Choroid plexus epithelial cell (primary cell): ENCODE results near the gene STRIT1.
A peak's percentile ranks its signal among the peaks of the same experiment; 100 is the strongest.
"Not testable (repeated sequence)": the region's sequence is repeated elsewhere in the genome, so short reads cannot be mapped to it uniquely, and the experiment has no call there.

Source experiments
- DNase-seq: peaks from one replicate; pipeline ENCODE4 v3.0.0-alpha.2; 2010; ENCODE audit warnings: low read depth
- H3K4me3 ChIP-seq: 2 replicates; pipeline ENCODE4 v1.5.1; 2011; ENCODE audit warnings: low read depth, mild to moderate bottlenecking, control low read depth, low read length, moderate library complexity
- TF ChIP-seq, protein P1 (sequence below): conservative IDR thresholded peaks from 2 replicates; pipeline ENCODE4 v1.5.1; 2011; ENCODE audit warnings: low read depth, mild to moderate bottlenecking, control low read depth, inconsistent platforms, low read length, moderate library complexity

The STRIT1 gene

GRCh38 chr3:155292133-155292532 is 1.4 kb downstream of the STRIT1 start:
- DNase-seq = peak; percentile 75
- no peak overlapping the region for H3K4me3 ChIP-seq
- TF ChIP-seq, protein P1, sequence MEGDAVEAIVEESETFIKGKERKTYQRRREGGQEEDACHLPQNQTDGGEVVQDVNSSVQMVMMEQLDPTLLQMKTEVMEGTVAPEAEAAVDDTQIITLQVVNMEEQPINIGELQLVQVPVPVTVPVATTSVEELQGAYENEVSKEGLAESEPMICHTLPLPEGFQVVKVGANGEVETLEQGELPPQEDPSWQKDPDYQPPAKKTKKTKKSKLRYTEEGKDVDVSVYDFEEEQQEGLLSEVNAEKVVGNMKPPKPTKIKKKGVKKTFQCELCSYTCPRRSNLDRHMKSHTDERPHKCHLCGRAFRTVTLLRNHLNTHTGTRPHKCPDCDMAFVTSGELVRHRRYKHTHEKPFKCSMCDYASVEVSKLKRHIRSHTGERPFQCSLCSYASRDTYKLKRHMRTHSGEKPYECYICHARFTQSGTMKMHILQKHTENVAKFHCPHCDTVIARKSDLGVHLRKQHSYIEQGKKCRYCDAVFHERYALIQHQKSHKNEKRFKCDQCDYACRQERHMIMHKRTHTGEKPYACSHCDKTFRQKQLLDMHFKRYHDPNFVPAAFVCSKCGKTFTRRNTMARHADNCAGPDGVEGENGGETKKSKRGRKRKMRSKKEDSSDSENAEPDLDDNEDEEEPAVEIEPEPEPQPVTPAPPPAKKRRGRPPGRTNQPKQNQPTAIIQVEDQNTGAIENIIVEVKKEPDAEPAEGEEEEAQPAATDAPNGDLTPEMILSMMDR = no peak

- TF ChIP-seq, protein P1 = no peak
- peak; percentile 24 for DNase-seq
- H3K4me3 ChIP-seq = no peak overlapping the region
Observed at GRCh38 chr3:155286736-155287135, 6.7 kb downstream of the STRIT1 start.

DNA sequence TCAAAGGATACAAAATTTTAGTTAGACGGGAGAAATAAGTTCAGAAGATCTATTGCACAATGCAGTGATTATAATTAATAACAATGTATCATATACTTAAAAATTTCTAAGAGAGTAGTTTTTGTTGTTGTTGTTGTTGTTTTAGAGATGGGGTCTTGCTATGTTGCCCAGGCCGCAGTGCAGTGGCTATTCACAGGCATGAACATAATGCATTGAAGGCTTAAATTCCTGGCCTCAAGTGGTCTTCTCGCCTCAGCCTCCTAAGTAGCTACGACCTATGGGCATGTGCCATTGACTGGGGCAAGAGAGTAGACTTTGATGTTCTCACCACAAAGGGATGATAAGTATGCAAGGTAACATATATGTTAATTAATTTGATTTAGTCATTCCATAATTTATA is 7.5 kb downstream of the STRIT1 start:
- no peak for DNase-seq
- TF ChIP-seq, protein P1 = no peak

DNA sequence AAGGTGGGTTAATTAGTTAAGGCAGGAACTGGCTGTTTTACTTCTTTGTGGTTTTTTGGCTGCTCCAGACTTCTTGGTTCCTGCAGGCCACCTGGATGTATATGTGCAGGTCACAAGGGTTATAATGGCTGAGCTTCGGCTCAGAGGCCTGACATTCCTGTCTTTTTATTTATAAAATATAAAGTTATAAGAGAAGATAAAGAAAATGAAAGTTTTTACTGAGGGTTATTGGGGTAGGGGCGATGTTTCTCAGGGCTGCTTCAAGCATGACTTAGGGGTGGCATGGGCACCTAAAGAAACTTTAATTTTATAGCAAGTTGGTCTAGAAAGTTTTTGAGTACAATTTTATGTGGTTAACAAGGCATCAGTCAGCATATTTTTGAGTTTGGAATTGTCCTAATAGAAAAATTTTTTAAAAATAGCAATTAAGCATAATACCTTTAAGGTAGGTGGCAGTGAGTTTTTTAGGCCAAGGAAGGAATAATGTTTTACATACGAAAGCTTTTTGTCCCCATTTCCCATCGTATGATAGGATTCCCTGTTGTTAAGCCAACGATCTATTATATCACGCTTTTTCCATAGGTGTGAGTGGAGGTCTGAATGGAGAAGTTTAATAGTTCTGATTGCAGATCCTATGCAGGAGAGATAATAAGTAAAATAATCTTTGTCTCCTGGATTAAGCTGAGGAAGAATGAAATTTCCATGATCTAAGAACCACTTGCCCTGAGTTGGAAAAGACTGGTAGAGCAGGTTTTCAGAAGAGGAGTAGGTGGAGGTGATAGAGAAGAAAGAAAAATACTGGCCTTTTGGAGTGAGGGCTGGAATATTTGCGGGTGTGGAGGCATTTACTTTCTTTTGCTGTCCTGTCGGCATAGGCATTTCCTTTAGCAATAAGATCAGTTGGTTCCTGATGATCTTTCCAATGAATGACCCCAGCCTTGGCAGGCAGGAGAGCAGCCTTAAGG is 10.1 kb downstream of the STRIT1 start:
- no peak for DNase-seq
- TF ChIP-seq, protein P1 = no peak
- no peak overlapping the region for H3K4me3 ChIP-seq

More for the DNA sequence above, 7.5 kb downstream of the STRIT1 start:
- no peak overlapping the region for H3K4me3 ChIP-seq

DNA sequence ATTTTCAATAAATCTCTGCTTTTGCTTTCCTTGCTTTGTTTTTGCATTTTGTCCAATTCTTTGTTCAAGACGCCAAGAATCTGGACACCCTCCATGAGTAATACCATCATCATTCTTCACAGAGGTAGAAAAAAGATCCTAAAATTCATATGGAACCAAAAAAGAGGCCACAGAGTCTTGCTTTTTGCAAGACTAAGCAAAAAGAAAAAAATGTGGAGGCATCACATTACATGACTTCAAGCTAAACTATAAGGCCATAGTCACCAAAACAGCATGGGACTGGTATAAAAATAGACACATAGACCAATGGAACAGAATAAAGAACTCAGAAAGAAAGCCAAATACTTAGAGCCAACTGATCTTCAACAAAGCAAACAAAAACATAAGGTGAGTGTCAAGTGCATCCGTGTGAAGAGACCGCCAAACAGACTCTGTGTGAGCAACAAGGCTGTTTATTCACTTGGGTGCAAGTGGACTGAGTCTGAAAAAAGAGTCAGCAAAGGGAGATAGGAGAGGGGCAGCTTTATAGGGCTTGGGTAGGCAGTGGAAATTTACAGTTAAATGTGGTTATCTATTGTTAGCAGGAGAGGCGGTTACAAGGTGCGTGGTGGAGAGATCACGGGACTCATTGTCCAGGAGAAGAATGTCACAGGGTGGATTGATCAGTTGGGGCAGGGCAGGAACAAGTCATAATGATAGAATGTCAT is 10.9 kb downstream of the STRIT1 start:
- DNase-seq = peak; percentile 75
- no peak overlapping the region for H3K4me3 ChIP-seq
- TF ChIP-seq, protein P1 = no peak

DNA sequence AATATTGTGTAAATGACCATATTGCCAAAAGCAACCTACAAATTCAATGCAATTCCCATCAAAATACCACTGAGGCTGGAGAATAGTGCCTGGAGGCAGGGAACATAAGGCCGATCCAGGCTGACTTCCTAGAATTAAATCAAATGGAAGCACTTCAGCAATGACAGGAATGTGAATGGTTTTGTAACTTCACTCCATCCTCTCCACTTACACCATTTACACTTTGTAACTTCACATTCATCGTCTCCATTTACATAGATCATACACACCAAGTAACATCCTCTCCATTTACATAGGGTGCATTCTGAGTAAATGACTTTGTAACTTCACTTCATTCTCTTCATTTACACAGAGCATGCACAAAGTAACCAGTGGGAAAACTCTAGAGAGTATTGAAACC is 11.6 kb downstream of the STRIT1 start:
- DNase-seq = peak; percentile 58
- TF ChIP-seq, protein P1 = no peak
- H3K4me3 ChIP-seq = no peak overlapping the region

DNA sequence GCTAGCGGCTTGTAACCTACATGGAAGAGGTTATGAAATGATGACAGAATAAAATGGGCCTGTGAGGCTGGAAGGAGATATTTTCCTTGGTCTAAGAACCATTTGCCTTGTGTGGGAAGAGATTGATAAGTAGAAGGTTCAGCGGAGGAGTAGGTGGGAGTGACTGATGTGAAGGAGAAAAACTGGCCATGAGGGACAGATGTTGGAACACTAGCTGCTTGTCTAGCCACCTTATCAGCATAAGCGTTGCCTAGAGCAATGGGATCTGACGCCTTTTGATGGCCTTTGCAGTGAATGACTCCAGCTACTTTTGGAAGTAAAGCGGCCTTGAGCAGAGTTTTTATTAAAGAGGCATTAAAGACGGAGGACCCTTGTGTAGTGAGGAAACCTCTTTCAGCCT is 17.4 kb downstream of the STRIT1 start:
- H3K4me3 ChIP-seq = not testable (repeated sequence)

GRCh38 chr3:155275159-155275754 is 18.2 kb downstream of the STRIT1 start:
- not testable (repeated sequence) for DNase-seq

More for the DNA sequence above, 17.4 kb downstream of the STRIT1 start:
- not testable (repeated sequence) for DNase-seq

DNA sequence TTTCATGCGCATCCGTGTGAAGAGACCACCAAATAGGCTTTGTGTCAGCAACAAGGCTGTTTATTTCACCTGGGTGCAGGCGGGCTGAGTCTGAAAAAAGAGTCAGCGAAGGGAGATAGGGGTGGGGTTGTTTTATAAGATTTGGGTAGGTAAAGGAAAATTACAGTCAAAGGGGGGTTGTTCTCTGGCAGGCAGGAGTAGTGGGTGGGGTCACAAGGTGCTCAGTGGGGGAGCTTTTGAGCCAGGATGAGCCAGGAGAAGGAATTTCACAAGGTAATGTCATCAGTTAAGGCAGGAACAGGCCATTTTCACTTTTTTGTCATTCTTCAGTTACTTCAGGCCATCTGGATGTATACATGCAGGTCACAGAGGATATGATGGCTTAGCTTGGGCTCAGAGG is 19.0 kb downstream of the STRIT1 start:
- not testable (repeated sequence) for DNase-seq, H3K4me3 ChIP-seq

More at GRCh38 chr3:155275159-155275754, 18.2 kb downstream of the STRIT1 start:
- H3K4me3 ChIP-seq = not testable (repeated sequence)
